ENCODE results near the gene NPR3.

NPR3 gene

GRCh38 chr5:32724526-32724925 lies 13.4 kb downstream of the NPR3 start:
- no peak for TF ChIP-seq SPI1 (IDR thresholded peaks at IDR 0.05; ENCODE audit: low read depth, low read length)
- TF ChIP-seq PAX5 (IDR thresholded peaks at IDR 0.05; ENCODE audit: insufficient read depth, low read length, severe bottlenecking) = no peak
- no peak for TF ChIP-seq POLR2A (IDR thresholded peaks at IDR 0.05; ENCODE audit: low read depth, low read length)
- TF ChIP-seq POU2F2 (IDR thresholded peaks at IDR 0.05; ENCODE audit: low read depth, low read length) = no peak
- no peak for TF ChIP-seq POLR2AphosphoS5 (IDR thresholded peaks at IDR 0.05; ENCODE audit: low read depth, low read length)
- TF ChIP-seq TAF1 (IDR thresholded peaks at IDR 0.05; ENCODE audit: low read depth, low read length) = no peak
- no peak for FAIRE-seq
- DNase-seq (ENCODE audit: insufficient read length, low spot score) = no peak

GRCh38 chr5:32726086-32726557 lies 15.0 kb downstream of the NPR3 start:
- TF ChIP-seq PAX5 (IDR thresholded peaks at IDR 0.05; ENCODE audit: insufficient read depth, low read length, severe bottlenecking) (no peak), TAF1 (IDR thresholded peaks at IDR 0.05; ENCODE audit: low read depth, low read length) (no peak), POU2F2 (IDR thresholded peaks at IDR 0.05; ENCODE audit: low read depth, low read length) (no peak), POLR2A (IDR thresholded peaks at IDR 0.05; ENCODE audit: low read depth, low read length) (no peak), POLR2AphosphoS5 (IDR thresholded peaks at IDR 0.05; ENCODE audit: low read depth, low read length) (no peak), SPI1 (IDR thresholded peaks at IDR 0.05; ENCODE audit: low read depth, low read length) (no peak)
- FAIRE-seq (no peak), DNase-seq (ENCODE audit: insufficient read length, low spot score) (no peak)

GRCh38 chr5:32729651-32730050 lies 18.5 kb downstream of the NPR3 start:
- DNase-seq (ENCODE audit: insufficient read length, low spot score) = no peak

GRCh38 chr5:32733590-32734340 lies 22.6 kb downstream of the NPR3 start:
- TF ChIP-seq SPI1 (IDR thresholded peaks at IDR 0.05; ENCODE audit: low read depth, low read length) = peak; percentile 9; the same call in 1 of the 2 replicates
- TF ChIP-seq TAF1 (IDR thresholded peaks at IDR 0.05; ENCODE audit: low read depth, low read length) = no peak
- no peak for DNase-seq (ENCODE audit: insufficient read length, low spot score)
- no peak for FAIRE-seq

More at GRCh38 chr5:32729651-32730050, 18.5 kb downstream of the NPR3 start:
- no peak for FAIRE-seq
- TF ChIP-seq POU2F2 (IDR thresholded peaks at IDR 0.05; ENCODE audit: low read depth, low read length) = no peak
- no peak for TF ChIP-seq TAF1 (IDR thresholded peaks at IDR 0.05; ENCODE audit: low read depth, low read length)
- no peak for TF ChIP-seq POLR2A (IDR thresholded peaks at IDR 0.05; ENCODE audit: low read depth, low read length)
- TF ChIP-seq PAX5 (IDR thresholded peaks at IDR 0.05; ENCODE audit: insufficient read depth, low read length, severe bottlenecking) = no peak
- TF ChIP-seq POLR2AphosphoS5 (IDR thresholded peaks at IDR 0.05; ENCODE audit: low read depth, low read length) = no peak
- no peak for TF ChIP-seq SPI1 (IDR thresholded peaks at IDR 0.05; ENCODE audit: low read depth, low read length)

GRCh38 chr5:32734827-32735378 lies 23.8 kb downstream of the NPR3 start:
- FAIRE-seq (no peak), DNase-seq (ENCODE audit: insufficient read length, low spot score) (no peak)
- TF ChIP-seq POLR2A (IDR thresholded peaks at IDR 0.05; ENCODE audit: low read depth, low read length) (no peak), SPI1 (IDR thresholded peaks at IDR 0.05; ENCODE audit: low read depth, low read length) (no peak), PAX5 (IDR thresholded peaks at IDR 0.05; ENCODE audit: insufficient read depth, low read length, severe bottlenecking) (no peak), TAF1 (IDR thresholded peaks at IDR 0.05; ENCODE audit: low read depth, low read length) (no peak), POLR2AphosphoS5 (IDR thresholded peaks at IDR 0.05; ENCODE audit: low read depth, low read length) (no peak), POU2F2 (IDR thresholded peaks at IDR 0.05; ENCODE audit: low read depth, low read length) (no peak)

GRCh38 chr5:32735512-32735911 lies 24.4 kb downstream of the NPR3 start:
- TF ChIP-seq POU2F2 (IDR thresholded peaks at IDR 0.05; ENCODE audit: low read depth, low read length) (no peak), POLR2AphosphoS5 (IDR thresholded peaks at IDR 0.05; ENCODE audit: low read depth, low read length) (no peak), POLR2A (IDR thresholded peaks at IDR 0.05; ENCODE audit: low read depth, low read length) (no peak), PAX5 (IDR thresholded peaks at IDR 0.05; ENCODE audit: insufficient read depth, low read length, severe bottlenecking) (no peak), TAF1 (IDR thresholded peaks at IDR 0.05; ENCODE audit: low read depth, low read length) (no peak), SPI1 (IDR thresholded peaks at IDR 0.05; ENCODE audit: low read depth, low read length) (no peak)
- DNase-seq (ENCODE audit: insufficient read length, low spot score) (no peak), FAIRE-seq (no peak)

GRCh38 chr5:32736842-32737241 lies 25.7 kb downstream of the NPR3 start:
- no peak for DNase-seq (ENCODE audit: insufficient read length, low spot score)
- FAIRE-seq = no peak
- TF ChIP-seq POU2F2 (IDR thresholded peaks at IDR 0.05; ENCODE audit: low read depth, low read length) = no peak
- no peak for TF ChIP-seq TAF1 (IDR thresholded peaks at IDR 0.05; ENCODE audit: low read depth, low read length)
- TF ChIP-seq POLR2A (IDR thresholded peaks at IDR 0.05; ENCODE audit: low read depth, low read length) = no peak
- no peak for TF ChIP-seq SPI1 (IDR thresholded peaks at IDR 0.05; ENCODE audit: low read depth, low read length)
- no peak for TF ChIP-seq POLR2AphosphoS5 (IDR thresholded peaks at IDR 0.05; ENCODE audit: low read depth, low read length)
- no peak for TF ChIP-seq PAX5 (IDR thresholded peaks at IDR 0.05; ENCODE audit: insufficient read depth, low read length, severe bottlenecking)

- no peak for FAIRE-seq
- no peak for TF ChIP-seq PAX5 (IDR thresholded peaks at IDR 0.05; ENCODE audit: insufficient read depth, low read length, severe bottlenecking)
- TF ChIP-seq POLR2AphosphoS5 (IDR thresholded peaks at IDR 0.05; ENCODE audit: low read depth, low read length) = no peak
- no peak for TF ChIP-seq POLR2A (IDR thresholded peaks at IDR 0.05; ENCODE audit: low read depth, low read length)
- TF ChIP-seq SPI1 (IDR thresholded peaks at IDR 0.05; ENCODE audit: low read depth, low read length) = no peak
- TF ChIP-seq POU2F2 (IDR thresholded peaks at IDR 0.05; ENCODE audit: low read depth, low read length) = no peak
- no peak for TF ChIP-seq TAF1 (IDR thresholded peaks at IDR 0.05; ENCODE audit: low read depth, low read length)
- DNase-seq (ENCODE audit: insufficient read length, low spot score) = no peak
Observed at GRCh38 chr5:32740651-32741050, 29.5 kb downstream of the NPR3 start.

GRCh38 chr5:32745317-32745716 lies 34.2 kb downstream of the NPR3 start:
- TF ChIP-seq POLR2A (IDR thresholded peaks at IDR 0.05; ENCODE audit: low read depth, low read length) (no peak), TAF1 (IDR thresholded peaks at IDR 0.05; ENCODE audit: low read depth, low read length) (no peak), POU2F2 (IDR thresholded peaks at IDR 0.05; ENCODE audit: low read depth, low read length) (no peak), POLR2AphosphoS5 (IDR thresholded peaks at IDR 0.05; ENCODE audit: low read depth, low read length) (no peak), SPI1 (IDR thresholded peaks at IDR 0.05; ENCODE audit: low read depth, low read length) (no peak), PAX5 (IDR thresholded peaks at IDR 0.05; ENCODE audit: insufficient read depth, low read length, severe bottlenecking) (no peak)
- DNase-seq (ENCODE audit: insufficient read length, low spot score) (no peak), FAIRE-seq (no peak)

All from GM12891 (cell line).